Parathyroid adenoma (tissue), 2 donors: Measurements from ENCODE around the gene NOC2L.
A peak's percentile ranks its signal among the peaks of the same experiment; 100 is the strongest.

Experiments
- H2AFZ ChIP-seq: fragments of 300-600 bp; sonication (generic); one replicate; pipeline ENCODE4 v1.7.0; 2017; ENCODE audit warnings: antibody characterized with exemption, mild to moderate bottlenecking
- H3K27ac ChIP-seq: fragments of 300-600 bp; sonication (generic); one replicate; pipeline ENCODE4 v1.7.0; 2017
- H3K27me3 ChIP-seq: fragments of 300-600 bp; sonication (generic); one replicate; pipeline ENCODE4 v1.7.0; 2017; ENCODE audit warnings: low read length; ENCODE audit not compliant: control insufficient read depth, insufficient read depth
- H3K36me3 ChIP-seq: fragments of 300-600 bp; sonication (generic); one replicate; pipeline ENCODE4 v1.7.0; 2017; ENCODE audit warnings: low read length; ENCODE audit not compliant: control insufficient read depth, insufficient read depth
- H3K4me1 ChIP-seq: fragments of 300-600 bp; sonication (generic); one replicate; pipeline ENCODE4 v1.7.0; 2017; ENCODE audit warnings: control low read depth
- H3K4me2 ChIP-seq: fragments of 300-600 bp; sonication (generic); one replicate; pipeline ENCODE4 v1.7.0; 2017; ENCODE audit warnings: low read length
- H3K4me3 ChIP-seq: fragments of 300-600 bp; sonication (generic); one replicate; pipeline ENCODE4 v1.7.0; 2017; ENCODE audit warnings: low read depth, low read length
- H3K79me2 ChIP-seq: fragments of 300-600 bp; sonication (generic); one replicate; pipeline ENCODE4 v1.7.0; 2017; ENCODE audit warnings: control low read depth
- H3K9ac ChIP-seq: fragments of 300-600 bp; sonication (generic); one replicate; pipeline ENCODE4 v1.7.0; 2017; ENCODE audit warnings: mild to moderate bottlenecking
- H3K9me3 ChIP-seq: fragments of 300-600 bp; sonication (generic); one replicate; pipeline ENCODE4 v1.7.0; 2017; ENCODE audit warnings: low read length; ENCODE audit not compliant: control insufficient read depth
- TF ChIP-seq, protein P1 (sequence below): fragments of 300-600 bp; sonication (generic); IDR thresholded peaks from one replicate; pipeline ENCODE4 v1.7.0; 2017; ENCODE audit warnings: antibody characterized with exemption, mild to moderate bottlenecking
- donor health status: primary hyperparathyroidism.

NOC2L gene

DNA sequence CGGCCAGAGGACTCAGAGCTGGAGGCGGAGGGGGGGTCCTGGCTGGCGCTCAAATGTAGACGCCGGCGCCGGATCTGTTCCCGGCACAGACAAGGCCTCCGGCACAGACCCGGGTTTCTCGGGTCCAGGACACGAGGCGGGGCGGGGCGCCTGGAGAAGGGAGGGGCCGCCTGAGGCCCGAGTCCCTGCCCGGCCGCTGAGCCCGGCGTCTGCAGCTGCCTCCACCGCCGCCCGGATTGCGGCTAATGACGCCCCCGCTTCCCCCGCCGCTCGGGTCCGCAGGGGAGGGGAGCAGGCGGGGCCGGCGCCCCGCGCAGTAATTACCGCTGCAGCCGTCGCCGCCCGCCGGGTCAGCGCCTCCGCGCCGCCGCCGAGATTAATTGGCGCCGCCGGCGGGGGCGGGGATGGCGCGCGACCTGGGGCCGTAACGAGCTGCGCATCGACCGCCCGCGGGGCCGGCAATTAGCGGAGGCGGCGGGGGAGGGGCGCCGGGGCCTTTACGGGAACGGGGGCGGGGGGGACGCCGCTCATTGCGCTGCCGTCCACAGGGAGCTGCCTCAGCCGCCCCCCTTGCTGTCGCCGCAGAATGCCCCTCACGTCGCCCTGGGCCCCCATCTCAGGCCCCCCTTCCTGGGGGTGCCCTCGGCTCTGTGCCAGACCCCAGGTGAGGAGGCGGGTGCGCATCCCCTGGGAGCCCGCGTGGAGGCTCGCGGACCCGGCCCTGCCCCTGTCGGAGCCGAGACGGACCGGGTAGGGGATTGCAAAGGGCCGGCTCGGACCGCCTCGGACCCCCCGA, 17.3 kb downstream of the NOC2L start:
- H3K27me3 ChIP-seq = no peaks in the 10 kb centered on the region
- H3K4me3 ChIP-seq = no peak overlapping the region
- TF ChIP-seq, protein P1, sequence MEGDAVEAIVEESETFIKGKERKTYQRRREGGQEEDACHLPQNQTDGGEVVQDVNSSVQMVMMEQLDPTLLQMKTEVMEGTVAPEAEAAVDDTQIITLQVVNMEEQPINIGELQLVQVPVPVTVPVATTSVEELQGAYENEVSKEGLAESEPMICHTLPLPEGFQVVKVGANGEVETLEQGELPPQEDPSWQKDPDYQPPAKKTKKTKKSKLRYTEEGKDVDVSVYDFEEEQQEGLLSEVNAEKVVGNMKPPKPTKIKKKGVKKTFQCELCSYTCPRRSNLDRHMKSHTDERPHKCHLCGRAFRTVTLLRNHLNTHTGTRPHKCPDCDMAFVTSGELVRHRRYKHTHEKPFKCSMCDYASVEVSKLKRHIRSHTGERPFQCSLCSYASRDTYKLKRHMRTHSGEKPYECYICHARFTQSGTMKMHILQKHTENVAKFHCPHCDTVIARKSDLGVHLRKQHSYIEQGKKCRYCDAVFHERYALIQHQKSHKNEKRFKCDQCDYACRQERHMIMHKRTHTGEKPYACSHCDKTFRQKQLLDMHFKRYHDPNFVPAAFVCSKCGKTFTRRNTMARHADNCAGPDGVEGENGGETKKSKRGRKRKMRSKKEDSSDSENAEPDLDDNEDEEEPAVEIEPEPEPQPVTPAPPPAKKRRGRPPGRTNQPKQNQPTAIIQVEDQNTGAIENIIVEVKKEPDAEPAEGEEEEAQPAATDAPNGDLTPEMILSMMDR = no peak
- H3K36me3 ChIP-seq = no peaks in the 10 kb centered on the region
- peaks cover 2% of the 10 kb centered on the region for H3K4me1 ChIP-seq
- H3K4me2 ChIP-seq = peak overlapping the region; percentile 82
- H3K27ac ChIP-seq = no peak overlapping the region
- H3K9me3 ChIP-seq = no peaks in the 10 kb centered on the region
- H3K79me2 ChIP-seq = no peaks in the 10 kb centered on the region
- no peak overlapping the region for H3K9ac ChIP-seq
- H2AFZ ChIP-seq = peak overlapping the region; percentile 22

DNA sequence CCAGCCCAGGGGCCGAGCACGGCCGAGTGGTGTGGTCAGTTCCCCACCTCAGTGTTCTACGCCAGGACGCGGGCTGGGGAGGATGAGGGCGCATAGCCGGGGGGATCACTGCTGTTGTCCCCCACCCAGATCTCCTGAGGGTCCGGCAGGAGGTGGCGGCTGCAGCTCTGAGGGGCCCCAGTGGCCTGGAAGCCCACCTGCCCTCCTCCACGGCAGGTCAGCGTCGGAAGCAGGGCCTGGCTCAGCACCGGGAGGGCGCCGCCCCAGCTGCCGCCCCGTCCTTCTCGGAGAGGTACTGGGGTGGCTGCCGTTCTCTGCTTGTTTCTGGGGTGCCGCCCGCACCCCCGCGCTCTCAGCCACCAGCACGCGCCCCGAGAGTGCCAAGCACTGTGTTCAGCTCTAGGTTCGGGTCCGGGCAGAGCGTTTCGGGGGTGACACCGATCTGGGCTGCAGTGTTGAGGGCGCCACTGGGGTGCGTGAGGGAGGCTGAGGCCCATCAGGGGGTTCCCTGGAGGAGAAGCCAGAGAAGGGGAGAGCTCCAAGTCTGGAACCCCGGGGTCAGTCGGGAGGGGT, 18.0 kb downstream of the NOC2L start:
- Histone ChIP-seq H3K4me3 (peak overlapping the region; percentile 31), H3K79me2 (no peaks in the 10 kb centered on the region), H3K27ac (no peak overlapping the region), H3K9ac (no peak overlapping the region), H3K4me2 (peak overlapping the region; percentile 82), H3K9me3 (no peaks in the 10 kb centered on the region), H3K36me3 (no peaks in the 10 kb centered on the region), H3K27me3 (no peaks in the 10 kb centered on the region), H3K4me1 (peaks cover 2% of the 10 kb centered on the region), H2AFZ (peak overlapping the region; percentile 38)
- TF ChIP-seq, protein P1 = no peak

DNA sequence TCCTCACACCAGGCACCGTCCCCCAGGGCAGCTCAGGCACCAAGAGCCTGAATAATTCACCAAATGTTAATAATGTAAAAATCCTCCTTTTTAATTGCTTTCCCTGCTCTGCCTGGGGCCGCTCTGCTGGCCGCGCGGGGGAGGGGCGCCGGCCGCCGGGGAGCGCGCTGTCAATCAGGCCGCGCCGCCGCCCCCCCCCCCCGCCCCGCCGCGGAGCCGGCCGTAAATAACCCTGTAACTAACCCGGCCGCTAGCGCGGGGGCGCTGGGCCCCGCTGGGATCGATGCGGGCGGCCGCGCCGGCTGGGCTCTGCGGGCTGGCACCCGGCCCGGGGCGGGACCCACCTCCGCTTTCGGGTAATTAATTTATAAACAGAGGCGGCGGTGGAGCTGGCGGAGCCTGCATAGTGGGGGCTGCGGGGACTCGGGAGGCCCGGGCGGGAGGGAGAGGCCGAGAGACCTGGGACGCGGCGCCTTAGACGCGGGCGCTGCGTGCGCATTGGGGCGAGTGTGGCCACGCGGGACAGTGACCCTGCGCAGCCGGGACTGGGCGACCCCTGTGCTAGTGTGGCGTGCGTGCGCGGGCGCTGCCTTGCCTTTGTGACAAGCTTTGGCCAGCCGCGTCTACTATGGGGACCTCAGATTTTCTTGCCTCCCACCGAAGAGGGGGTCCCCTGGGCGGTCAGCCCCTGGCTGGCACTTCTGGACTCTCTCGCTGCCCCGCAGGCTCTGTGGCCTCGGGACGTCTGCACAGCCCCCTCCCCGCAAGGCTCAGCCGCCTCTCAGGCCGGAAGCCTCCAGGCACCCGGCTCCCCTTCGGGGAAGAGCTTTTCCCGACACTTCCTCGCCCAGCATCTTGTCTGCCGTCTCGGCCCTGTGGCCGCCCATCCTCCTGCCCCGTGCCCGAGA, 18.7 kb downstream of the NOC2L start:
- Histone ChIP-seq H3K4me2 (peak overlapping the region; percentile 82), H3K27me3 (no peaks in the 10 kb centered on the region), H2AFZ (peak overlapping the region; percentile 38), H3K4me3 (peak overlapping the region; percentile 31), H3K27ac (no peak overlapping the region), H3K79me2 (no peaks in the 10 kb centered on the region), H3K4me1 (peaks cover 2% of the 10 kb centered on the region), H3K9me3 (no peaks in the 10 kb centered on the region), H3K9ac (no peak overlapping the region), H3K36me3 (no peaks in the 10 kb centered on the region)
- TF ChIP-seq, protein P1 = no peak

DNA sequence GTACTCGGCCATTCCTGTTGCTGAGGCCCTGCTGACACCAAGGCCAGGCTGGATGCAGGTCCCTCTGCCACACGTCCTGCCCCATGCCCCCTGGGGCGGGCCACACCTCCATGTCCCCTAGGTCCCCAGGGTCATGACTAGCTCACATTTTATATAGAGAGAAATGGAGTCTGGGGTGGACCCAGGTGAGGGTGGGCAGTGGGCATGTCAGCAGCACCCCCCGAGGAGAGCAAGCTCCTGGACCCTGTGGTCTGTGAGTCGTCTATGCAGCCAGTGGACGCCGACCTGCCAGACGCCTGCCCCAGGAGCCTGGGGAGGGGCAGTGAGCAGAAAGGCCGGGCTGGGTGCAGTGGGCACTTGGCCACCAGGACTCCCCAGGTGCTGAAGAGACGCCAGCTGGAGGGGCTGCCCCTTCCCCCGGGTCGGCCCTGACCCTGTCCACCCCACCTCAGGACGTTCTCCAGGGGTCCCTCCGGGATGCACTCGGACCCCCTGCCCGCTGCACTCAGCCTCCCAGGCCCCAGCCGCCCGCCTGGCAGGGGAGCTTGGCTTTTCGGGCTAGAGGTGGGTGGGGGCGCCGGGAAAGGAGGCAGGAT, 19.4 kb downstream of the NOC2L start:
- H3K79me2 ChIP-seq = no peaks in the 10 kb centered on the region
- TF ChIP-seq, protein P1 = no peak
- no peak overlapping the region for H2AFZ ChIP-seq
- peak overlapping the region; percentile 61 for H3K4me2 ChIP-seq
- no peaks in the 10 kb centered on the region for H3K27me3 ChIP-seq
- H3K4me1 ChIP-seq = peaks cover 2% of the 10 kb centered on the region
- H3K9me3 ChIP-seq = no peaks in the 10 kb centered on the region
- H3K9ac ChIP-seq = no peak overlapping the region
- no peaks in the 10 kb centered on the region for H3K36me3 ChIP-seq
- H3K4me3 ChIP-seq = no peak overlapping the region
- no peak overlapping the region for H3K27ac ChIP-seq
